BJ (cell line): ENCODE results near the gene PGM3. TPM values are rescaled to one million over a fixed set of nuclear protein-coding genes. Genes with fewer than 3 reads are reported as not detected.

Source experiments
- CTCF ChIA-PET: fragments of 350-600 bp; formaldehyde crosslinking; extraction: SDS; loops from one replicate; lab custom pipeline; 2021; ENCODE audit warnings: antibody characterized with exemption, inconsistent platforms; lab: Yijun Ruan, JAX
- POLR2A ChIA-PET: fragments of 300-600 bp; sonication (Branson Sonifier 250); formaldehyde crosslinking; extraction: SDS; loops from one replicate; lab custom pipeline; 2021; ENCODE audit warnings: antibody characterized with exemption; lab: Charles Lee
- DNase-seq: peaks from one replicate; pipeline ENCODE4 v3.0.0-alpha.2; 2011; ENCODE audit warnings: low read depth
- H3K27me3 ChIP-seq: 2 replicates; pipeline ENCODE4 v1.6.0; 2011; ENCODE audit warnings: low read length; ENCODE audit not compliant: control insufficient read depth, insufficient read depth
- H3K36me3 ChIP-seq: 2 replicates; pipeline ENCODE4 v1.5.1; 2011; ENCODE audit warnings: low read length; ENCODE audit not compliant: control insufficient read depth, insufficient read depth
- H3K4me3 ChIP-seq: 2 replicates; pipeline ENCODE4 v1.5.1; 2011; ENCODE audit warnings: low read depth, mild to moderate bottlenecking, control low read depth, low read length
- polyA plus RNA-seq: library from polyadenylated mRNA; depleted of rRNA; stranded (reverse); fragments of >200 nt; gene quantifications from 2 replicates; pipeline ENCODE4 v1.2.3, GENCODE V29; 2011
- TF ChIP-seq, protein P1 (sequence below): IDR thresholded peaks from 2 replicates; pipeline ENCODE4 v1.5.1; 2011; ENCODE audit warnings: low read depth, mild to moderate bottlenecking, control low read depth, inconsistent platforms, low read length, moderate library complexity; ENCODE audit not compliant: insufficient read depth

The PGM3 gene
- polyA plus RNA-seq, 1 experiment: 74.4 TPM

DNA sequence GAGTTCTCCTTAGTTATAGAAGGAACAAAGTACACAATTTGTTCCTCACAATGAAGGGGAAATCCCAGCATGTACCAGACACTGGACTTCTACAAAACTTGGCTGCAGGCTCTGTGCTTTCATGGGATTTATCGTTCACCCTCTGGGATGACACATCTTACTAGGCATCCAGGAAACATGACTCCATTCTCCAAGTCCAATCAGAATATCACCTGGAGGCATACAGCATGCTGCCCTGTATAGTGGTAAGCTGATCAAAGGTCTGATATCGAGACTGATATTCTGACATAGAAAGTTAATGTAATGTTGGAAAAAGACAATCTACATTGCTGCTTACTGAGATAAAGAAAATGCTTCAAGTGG, 6.8 kb upstream of the PGM3 start:
- Histone ChIP-seq H3K4me3 (no peak overlapping the region), H3K27me3 (no peaks in the 10 kb centered on the region), H3K36me3 (no peaks in the 10 kb centered on the region; the same call in 1 of the 2 replicates)
- ChIA-PET POLR2A (no interaction called here), CTCF (interaction anchor here (9.4 kb wide), 1 partner anchor 133 kb away, joined by 70 read pairs; the partner anchor contains the start of genes DOP1A and UBE3D)
- DNase-seq: no peak
- TF ChIP-seq, protein P1, sequence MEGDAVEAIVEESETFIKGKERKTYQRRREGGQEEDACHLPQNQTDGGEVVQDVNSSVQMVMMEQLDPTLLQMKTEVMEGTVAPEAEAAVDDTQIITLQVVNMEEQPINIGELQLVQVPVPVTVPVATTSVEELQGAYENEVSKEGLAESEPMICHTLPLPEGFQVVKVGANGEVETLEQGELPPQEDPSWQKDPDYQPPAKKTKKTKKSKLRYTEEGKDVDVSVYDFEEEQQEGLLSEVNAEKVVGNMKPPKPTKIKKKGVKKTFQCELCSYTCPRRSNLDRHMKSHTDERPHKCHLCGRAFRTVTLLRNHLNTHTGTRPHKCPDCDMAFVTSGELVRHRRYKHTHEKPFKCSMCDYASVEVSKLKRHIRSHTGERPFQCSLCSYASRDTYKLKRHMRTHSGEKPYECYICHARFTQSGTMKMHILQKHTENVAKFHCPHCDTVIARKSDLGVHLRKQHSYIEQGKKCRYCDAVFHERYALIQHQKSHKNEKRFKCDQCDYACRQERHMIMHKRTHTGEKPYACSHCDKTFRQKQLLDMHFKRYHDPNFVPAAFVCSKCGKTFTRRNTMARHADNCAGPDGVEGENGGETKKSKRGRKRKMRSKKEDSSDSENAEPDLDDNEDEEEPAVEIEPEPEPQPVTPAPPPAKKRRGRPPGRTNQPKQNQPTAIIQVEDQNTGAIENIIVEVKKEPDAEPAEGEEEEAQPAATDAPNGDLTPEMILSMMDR: no peak

DNA sequence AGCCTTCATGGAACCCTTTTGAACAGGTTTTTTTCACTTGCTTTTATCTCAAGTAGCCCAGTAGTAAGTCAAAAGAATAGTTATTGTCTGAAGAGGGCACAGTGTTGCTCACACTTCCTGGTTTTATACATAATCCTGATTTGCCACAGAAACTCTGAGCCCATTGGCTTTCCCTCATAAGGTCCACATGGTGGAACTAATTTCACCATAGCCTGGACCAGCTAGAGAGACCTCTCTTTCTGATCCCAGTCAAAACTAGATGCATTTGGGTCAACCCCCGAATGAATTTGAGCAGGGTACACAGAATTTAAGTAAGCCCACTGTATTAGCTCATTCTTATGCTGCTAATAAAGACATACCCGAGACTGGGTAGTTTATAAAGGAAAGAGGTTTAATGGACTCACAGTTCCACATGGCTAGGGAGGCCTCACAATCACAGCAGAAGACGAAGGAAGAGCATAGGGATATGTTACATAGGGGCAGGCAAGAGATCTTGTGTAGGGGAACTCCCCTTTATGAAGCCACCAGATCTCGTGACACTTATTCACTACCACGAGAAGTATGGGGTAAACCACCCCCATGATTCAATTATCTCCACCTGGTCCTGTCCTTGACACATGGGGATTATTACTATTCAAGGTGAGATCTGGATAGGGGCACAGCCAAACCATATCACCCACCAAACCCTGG, 6.3 kb upstream of the PGM3 start:
- DNase-seq: no peak
- H3K27me3 ChIP-seq: no peaks in the 10 kb centered on the region
- no peak overlapping the region for H3K4me3 ChIP-seq
- TF ChIP-seq, protein P1: no peak
- ChIA-PET POLR2A (interaction anchor here (0.6 kb wide), 1 partner anchor 16 kb away, joined by 4 read pairs; no protein-coding TSS in a partner anchor), CTCF (interaction anchor here (1.7 to 9.4 kb wide), 2 partner anchors 23 to 133 kb away, joined by 5 to 70 read pairs; partner anchors contain the start of genes DOP1A and UBE3D)
- H3K36me3 ChIP-seq: no peaks in the 10 kb centered on the region; the same call in 1 of the 2 replicates

DNA sequence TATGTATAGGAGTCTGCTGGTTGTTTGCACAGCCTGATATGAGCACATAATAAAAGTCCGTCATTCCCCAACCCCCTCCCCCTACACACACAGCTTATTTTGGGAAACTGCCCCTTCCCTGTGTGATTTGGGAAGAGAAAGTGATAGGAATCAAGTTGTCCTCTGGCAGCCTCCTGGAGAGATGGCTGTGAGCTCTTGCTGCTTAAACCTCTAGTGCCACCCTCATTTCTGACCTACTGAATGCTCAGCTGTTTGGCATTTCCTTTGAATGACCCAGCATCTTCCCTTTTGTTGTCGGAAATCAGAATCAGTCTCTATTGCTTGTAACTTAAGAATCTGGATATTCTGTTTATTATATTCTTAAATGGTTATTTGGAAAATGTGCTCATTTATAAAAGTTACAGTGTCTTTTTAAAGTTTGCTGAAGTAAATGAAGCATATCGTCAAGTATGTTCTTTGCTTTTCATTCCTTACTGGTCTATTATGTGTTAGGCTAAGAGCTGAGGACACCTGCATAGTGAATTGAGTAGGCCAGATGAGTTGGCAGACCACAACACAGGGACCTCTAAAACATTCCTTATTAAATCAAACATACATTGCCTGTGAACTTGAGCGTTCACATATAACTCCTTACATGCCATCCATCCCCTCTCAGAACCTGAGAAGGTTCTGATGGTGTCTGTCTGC, 5.6 kb upstream of the PGM3 start:
- H3K36me3 ChIP-seq: no peaks in the 10 kb centered on the region; the same call in 1 of the 2 replicates
- H3K4me3 ChIP-seq: no peak overlapping the region
- TF ChIP-seq, protein P1: no peak
- DNase-seq: no peak
- H3K27me3 ChIP-seq: no peaks in the 10 kb centered on the region
- ChIA-PET POLR2A (interaction anchor here (0.6 kb wide), 1 partner anchor 15 kb away, joined by 4 read pairs; no protein-coding TSS in a partner anchor), CTCF (interaction anchor here (1.7 to 9.4 kb wide), 2 partner anchors 23 to 132 kb away, joined by 5 to 70 read pairs; partner anchors contain the start of genes DOP1A and UBE3D)

DNA sequence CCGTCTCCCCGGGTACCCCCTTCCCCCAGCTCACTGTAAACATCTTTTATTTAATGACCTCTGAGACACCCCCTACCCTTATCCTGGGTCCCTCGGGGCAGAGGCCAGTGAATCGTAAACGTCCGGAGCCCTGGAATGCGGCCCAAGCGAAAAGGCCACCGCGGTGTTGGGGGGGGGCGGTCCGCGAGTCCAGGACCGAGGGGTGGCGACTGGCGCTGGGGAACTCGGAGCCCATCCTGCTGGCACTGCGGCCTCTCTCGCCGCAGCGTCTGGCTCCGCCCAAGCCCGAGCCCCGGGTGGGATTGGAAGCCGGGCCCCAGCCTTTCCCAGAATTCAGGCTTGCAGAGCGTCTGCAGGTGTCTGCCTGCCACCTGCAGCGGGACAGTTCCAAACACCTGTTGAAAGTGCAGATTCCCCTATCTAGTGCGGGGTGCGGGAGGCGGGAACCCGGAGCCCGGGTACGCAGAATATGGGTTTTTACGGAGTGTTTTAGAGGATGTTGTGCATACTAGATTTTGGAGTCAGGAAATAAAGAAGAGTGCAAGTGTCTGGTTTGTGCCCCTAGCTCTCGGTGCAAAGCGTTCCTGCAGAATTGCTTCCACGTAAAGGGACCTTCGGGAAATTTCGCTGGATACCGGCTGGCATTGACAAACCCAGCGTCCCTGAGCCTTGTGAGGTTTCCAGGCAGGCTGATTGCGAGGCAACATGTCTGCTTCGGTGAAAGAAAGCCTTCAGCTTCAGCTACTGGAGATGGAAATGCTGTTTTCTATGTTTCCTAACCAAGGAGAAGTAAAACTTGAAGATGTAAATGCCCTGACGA, 892 bp upstream of the PGM3 start:
- no peaks in the 10 kb centered on the region; the same call in 1 of the 2 replicates for H3K36me3 ChIP-seq
- ChIA-PET POLR2A (interaction anchor here (0.6 kb wide), 3 partner anchors 21 to 1104 kb away, joined by 6 to 9 read pairs (median 8); no protein-coding TSS in a partner anchor), CTCF (interaction anchor here (1.5 to 9.4 kb wide), 2 partner anchors 127 to 318 kb away, joined by 3 to 70 read pairs; partner anchors contain the start of genes DOP1A, PRSS35 and UBE3D)
- TF ChIP-seq, protein P1: no peak
- H3K27me3 ChIP-seq: no peaks in the 10 kb centered on the region
- peak overlapping the region; percentile 93 for H3K4me3 ChIP-seq
- no peak for DNase-seq
